Right renal pelvis (tissue), 4 donors: ENCODE data around the gene NSUN5. TPM values are rescaled to one million over a fixed set of nuclear protein-coding genes. Genes with fewer than 3 reads are reported as not detected.

Experiments
- DNase-seq, 4 donors: peaks; one replicate each; pipeline ENCODE4 v3.0.0-alpha.2; 2013; ENCODE audit warnings: low read depth in 4 of 4, low spot score in 3 of 4, missing footprints in 1 of 4
- polyA plus RNA-seq, 4 donors: library from polyadenylated mRNA; unstranded; fragments of 120-200 nt; gene quantifications; one replicate each; pipeline ENCODE4 v1.2.1, GENCODE V29; 2013; ENCODE audit not compliant: insufficient read length in 4 of 4

The NSUN5 gene
- 10 to 100 TPM; 15.0 to 22.5 (median 16.6) TPM for polyA plus RNA-seq

GRCh38 chr7:73308665-73309214, at the start of gene NSUN5:
NSUN5 (minus strand) TSS chr7:73308826; CDS start chr7:73308790, 36 bp downstream.
- peak; percentile 40 to 58 (median 46) for DNase-seq

GRCh38 chr7:73356159-73356558, 47.5 kb upstream of the NSUN5 start:
- DNase-seq: no peak

GRCh38 chr7:73354821-73355220, 46.2 kb upstream of the NSUN5 start:
- DNase-seq: no peak

GRCh38 chr7:73354196-73354595, 45.6 kb upstream of the NSUN5 start:
- DNase-seq: no peak

- no peak for DNase-seq
These were observed 44.6 kb upstream of the NSUN5 start for GRCh38 chr7:73353243-73353642.

- DNase-seq: no peak
These were observed 44.2 kb upstream of the NSUN5 start for GRCh38 chr7:73352784-73353183.

GRCh38 chr7:73351447-73352167, 43.0 kb upstream of the NSUN5 start:
- no peak for DNase-seq

- DNase-seq: peak in 1 of 4 donors; percentile 10
These were observed 41.9 kb upstream of the NSUN5 start for GRCh38 chr7:73350306-73351068.

GRCh38 chr7:73349763-73350162, 41.1 kb upstream of the NSUN5 start:
- no peak for DNase-seq

- DNase-seq: no peak
These were observed 37.3 kb upstream of the NSUN5 start for GRCh38 chr7:73345951-73346350.

GRCh38 chr7:73345538-73345937, 36.9 kb upstream of the NSUN5 start:
- DNase-seq: no peak

- DNase-seq: no peak
These were observed 35.2 kb upstream of the NSUN5 start for GRCh38 chr7:73343671-73344380.

GRCh38 chr7:73342645-73343044, 34.0 kb upstream of the NSUN5 start:
- DNase-seq: peak in 2 of 4 donors; percentile 47 to 49

GRCh38 chr7:73341877-73342276, 33.3 kb upstream of the NSUN5 start:
- no peak for DNase-seq

- DNase-seq: no peak
These were observed 31.9 kb upstream of the NSUN5 start for GRCh38 chr7:73340514-73340913.

GRCh38 chr7:73338321-73338720, 29.7 kb upstream of the NSUN5 start:
- no peak for DNase-seq

- no peak for DNase-seq
These were observed 23.8 kb upstream of the NSUN5 start for GRCh38 chr7:73332447-73332846.

- DNase-seq: no peak
These were observed 22.1 kb upstream of the NSUN5 start for GRCh38 chr7:73330772-73331171.

GRCh38 chr7:73329861-73330581, 21.4 kb upstream of the NSUN5 start:
- no peak for DNase-seq

GRCh38 chr7:73328696-73329095, 20.1 kb upstream of the NSUN5 start:
- no peak for DNase-seq
